ENCODE measurements around the gene ATP1B2. TPM values are rescaled to one million over a fixed set of nuclear protein-coding genes. Genes with fewer than 3 reads are reported as not detected.

ATP1B2 gene
- total and polyA plus RNA-seq, 2 experiments from 2014 or later, result not detected

DNA sequence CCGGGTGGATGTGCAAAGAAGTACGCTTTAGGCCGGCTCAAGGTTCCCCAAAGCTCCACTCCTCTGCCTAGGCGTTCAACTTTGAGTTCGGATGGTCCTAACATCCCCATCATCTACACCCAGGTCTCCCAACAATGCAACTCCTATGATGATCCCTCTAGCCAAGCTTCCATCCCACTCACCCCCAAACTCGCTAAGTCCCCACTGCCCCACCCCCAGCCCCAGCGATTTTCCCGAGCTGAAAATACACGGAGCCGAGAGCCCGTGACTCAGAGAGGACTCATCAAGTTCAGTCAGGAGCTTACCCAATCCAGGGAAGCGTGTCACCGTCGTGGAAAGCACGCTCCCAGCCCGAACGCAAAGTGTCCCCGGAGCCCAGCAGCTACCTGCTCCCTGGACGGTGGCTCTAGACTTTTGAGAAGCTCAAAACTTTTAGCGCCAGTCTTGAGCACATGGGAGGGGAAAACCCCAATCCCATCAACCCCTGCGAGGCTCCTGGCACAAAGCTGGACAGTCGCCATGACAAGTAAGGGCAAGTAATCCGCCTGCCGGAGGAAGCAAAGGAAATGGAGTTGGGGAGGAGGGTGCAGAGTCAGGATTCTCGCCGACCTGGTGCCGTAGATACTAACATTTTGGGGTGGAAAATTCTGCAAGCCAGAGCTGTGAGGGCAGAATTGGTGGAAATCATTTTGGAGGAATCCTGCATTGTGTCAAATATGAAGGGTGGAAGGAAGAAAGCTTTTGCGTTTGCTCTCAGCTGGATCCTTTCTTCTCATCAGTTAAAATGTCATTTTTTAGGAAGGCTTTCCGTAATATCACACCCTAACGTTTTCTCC lies 36.6 kb downstream of the ATP1B2 start, which contains the start of gene TP53:
TSS of gene TP53 (minus strand) at position 419 of the 836 bp plus-strand sequence. CDS start 10,896 bp downstream, outside the sequence.
- DNase-seq, result peak; percentile 98
- peak within 1 kb of the TSS; percentile 100 for H3K9ac ChIP-seq
- H3K27me3 ChIP-seq (replicated peaks; ENCODE audit: insufficient read depth), result no peaks in the 10 kb centered on the region
- peaks cover 64% of the 10 kb centered on the region for H3K79me2 ChIP-seq (ENCODE audit: insufficient read depth)
- peak within 1 kb of the TSS; percentile 90 for H2AFZ ChIP-seq
- H3K9me2 ChIP-seq (ENCODE audit: insufficient read depth), result no peaks in the 10 kb centered on the region
- WGBS, 2 experiments (ENCODE audit: low coverage in 1 of 2, low lambda C conversion rate in 2 of 2, missing lambda C conversion rate in 2 of 2), result 1% methylated on average over 28 to 30 of the region's 30 CpGs
- H3K36me3 ChIP-seq (ENCODE audit: low read depth), result no peaks in the 10 kb centered on the region
- H3K4me1 ChIP-seq (ENCODE audit: insufficient read depth), result peaks cover 23% of the 10 kb centered on the region
- in situ Hi-C loops (cut with MboI), result no loop called here
- TF ChIP-seq EZH2phosphoT487 (IDR thresholded peaks at IDR 0.05; ENCODE audit: insufficient read depth, low read depth) (no peak), EZH2 (IDR thresholded peaks at IDR 0.05; ENCODE audit: insufficient read depth, poor library complexity, severe bottlenecking) (no peak)
- no peaks in the 10 kb centered on the region for H4K20me1 ChIP-seq (ENCODE audit: insufficient read depth)
- H3K4me3 ChIP-seq, result peak within 1 kb of the TSS; percentile 100
- peaks cover 30% of the 10 kb centered on the region for H3F3A ChIP-seq (ENCODE audit: insufficient read depth)
- peak within 1 kb of the TSS; percentile 100 for H3K27ac ChIP-seq
- H3K4me2 ChIP-seq (ENCODE audit: unreplicated experiment), result peak within 1 kb of the TSS; percentile 96
- H3K9me3 ChIP-seq (ENCODE audit: low read depth), result no peaks in the 10 kb centered on the region

DNA sequence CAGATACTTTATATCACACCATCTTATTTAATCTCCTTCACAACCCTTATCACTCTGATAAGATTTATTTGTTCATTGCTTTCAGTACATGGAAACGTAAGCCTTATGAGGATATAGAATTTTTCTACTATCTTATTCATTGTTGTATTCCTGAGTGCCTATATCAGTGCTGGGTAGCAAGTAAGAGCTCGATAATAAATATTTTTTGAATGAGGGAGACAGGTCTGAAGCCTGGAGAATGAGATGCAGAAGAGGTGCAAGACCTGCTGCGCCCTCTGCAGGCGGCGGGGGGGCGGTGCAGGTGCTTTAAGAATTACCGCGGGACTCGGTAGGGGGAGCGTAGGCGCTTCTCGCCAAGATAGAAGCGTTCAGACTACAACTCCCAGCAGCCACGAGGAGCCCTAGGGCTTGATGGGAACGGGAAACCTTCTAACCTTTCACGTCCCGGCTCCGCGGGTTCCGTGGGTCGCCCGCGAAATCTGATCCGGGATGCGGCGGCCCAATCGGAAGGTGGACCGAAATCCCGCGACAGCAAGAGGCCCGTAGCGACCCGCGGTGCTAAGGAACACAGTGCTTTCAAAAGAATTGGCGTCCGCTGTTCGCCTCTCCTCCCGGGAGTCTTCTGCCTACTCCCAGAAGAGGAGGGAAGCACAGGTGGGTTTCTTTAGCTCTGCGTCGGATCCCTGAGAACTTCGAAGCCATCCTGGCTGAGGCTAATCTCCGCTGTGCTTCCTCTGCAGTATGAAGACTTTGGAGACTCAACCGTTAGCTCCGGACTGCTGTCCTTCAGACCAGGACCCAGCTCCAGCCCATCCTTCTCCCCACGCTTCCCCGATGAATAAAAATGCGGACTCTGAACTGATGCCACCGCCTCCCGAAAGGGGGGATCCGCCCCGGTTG lies 37.4 kb downstream of the ATP1B2 start, which contains the start of gene WRAP53:
TSS of gene WRAP53 (plus strand) at position 570 of the 900 bp plus-strand sequence. CDS start at position 742, 172 bp downstream.
- Histone ChIP-seq H3K4me3 (peak within 1 kb of the TSS; percentile 100), H3K36me3 (ENCODE audit: low read depth) (no peaks in the 10 kb centered on the region), H3K79me2 (ENCODE audit: insufficient read depth) (peaks cover 55% of the 10 kb centered on the region), H4K20me1 (ENCODE audit: insufficient read depth) (no peaks in the 10 kb centered on the region), H3K27me3 (replicated peaks; ENCODE audit: insufficient read depth) (no peaks in the 10 kb centered on the region), H3K4me2 (ENCODE audit: unreplicated experiment) (peak within 1 kb of the TSS; percentile 96), H3K9ac (peak within 1 kb of the TSS; percentile 100), H3K9me3 (ENCODE audit: low read depth) (no peaks in the 10 kb centered on the region), H3K9me2 (ENCODE audit: insufficient read depth) (no peaks in the 10 kb centered on the region), H3F3A (ENCODE audit: insufficient read depth) (peaks cover 30% of the 10 kb centered on the region), H3K27ac (peak within 1 kb of the TSS; percentile 100), H2AFZ (peak within 1 kb of the TSS; percentile 85), H3K4me1 (ENCODE audit: insufficient read depth) (peaks cover 23% of the 10 kb centered on the region)
- in situ Hi-C loops (cut with MboI), result no loop called here
- DNase-seq, result peak; percentile 100
- TF ChIP-seq EZH2 (IDR thresholded peaks at IDR 0.05; ENCODE audit: insufficient read depth, poor library complexity, severe bottlenecking) (no peak), EZH2phosphoT487 (IDR thresholded peaks at IDR 0.05; ENCODE audit: insufficient read depth, low read depth) (no peak)
- 1% methylated on average over 50 to 51 of the region's 51 CpGs for WGBS, 2 experiments (ENCODE audit: low coverage in 1 of 2, low lambda C conversion rate in 2 of 2, missing lambda C conversion rate in 2 of 2)

- DNase-seq, result peak; percentile 32
- Histone ChIP-seq H3K4me2 (ENCODE audit: unreplicated experiment) (peak overlapping the region; percentile 93), H3K27ac (peak overlapping the region; percentile 57), H3K79me2 (ENCODE audit: insufficient read depth) (peaks cover 48% of the 10 kb centered on the region), H3K4me1 (ENCODE audit: insufficient read depth) (peaks cover 23% of the 10 kb centered on the region), H3K4me3 (peak overlapping the region; percentile 84), H3K9me3 (ENCODE audit: low read depth) (no peaks in the 10 kb centered on the region), H3K27me3 (replicated peaks; ENCODE audit: insufficient read depth) (no peaks in the 10 kb centered on the region), H3K9ac (peak overlapping the region; percentile 88), H4K20me1 (ENCODE audit: insufficient read depth) (no peaks in the 10 kb centered on the region), H3K9me2 (ENCODE audit: insufficient read depth) (no peaks in the 10 kb centered on the region), H2AFZ (peak overlapping the region; percentile 85), H3K36me3 (ENCODE audit: low read depth) (no peaks in the 10 kb centered on the region), H3F3A (ENCODE audit: insufficient read depth) (peaks cover 30% of the 10 kb centered on the region)
- WGBS, 2 experiments (ENCODE audit: low coverage in 1 of 2, low lambda C conversion rate in 2 of 2, missing lambda C conversion rate in 2 of 2), result 8 to 13% methylated on average over 13 of the region's 13 CpGs
- TF ChIP-seq EZH2 (IDR thresholded peaks at IDR 0.05; ENCODE audit: insufficient read depth, poor library complexity, severe bottlenecking), result no peak
- no peak for TF ChIP-seq EZH2phosphoT487 (IDR thresholded peaks at IDR 0.05; ENCODE audit: insufficient read depth, low read depth)
- in situ Hi-C loops (cut with MboI), result no loop called here
Measured at GRCh38 chr17:7688808-7689316, 38.1 kb downstream of the ATP1B2 start.

DNA sequence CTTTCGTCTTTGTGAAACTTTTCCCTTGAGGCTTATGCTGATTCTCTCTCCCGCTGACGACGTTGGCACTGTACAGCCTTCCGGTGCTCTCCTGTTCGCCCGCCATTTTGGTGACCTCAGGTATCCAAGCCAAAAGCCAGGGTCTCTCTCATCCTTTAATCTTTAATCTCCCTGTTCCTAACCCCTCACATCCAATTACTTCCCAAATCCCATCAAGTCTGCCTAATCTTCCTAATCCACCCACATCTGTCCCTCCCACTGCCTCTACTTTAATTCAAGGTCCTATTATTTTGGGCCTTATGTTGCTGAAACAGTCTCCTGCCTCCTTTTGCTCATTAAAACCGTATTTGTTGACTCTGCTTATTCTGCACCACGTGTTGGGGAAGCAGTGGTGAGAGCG lies 44.9 kb downstream of the ATP1B2 start:
- Histone ChIP-seq H3K9me2 (ENCODE audit: insufficient read depth) (no peaks in the 10 kb centered on the region), H3K9ac (no peak overlapping the region), H3K27ac (no peak overlapping the region), H3K36me3 (ENCODE audit: low read depth) (peaks cover 3% of the 10 kb centered on the region; the same call in 1 of the 2 replicates), H2AFZ (no peak overlapping the region), H3F3A (ENCODE audit: insufficient read depth) (no peaks in the 10 kb centered on the region), H4K20me1 (ENCODE audit: insufficient read depth) (no peaks in the 10 kb centered on the region), H3K9me3 (ENCODE audit: low read depth) (no peaks in the 10 kb centered on the region), H3K79me2 (ENCODE audit: insufficient read depth) (peaks cover 5% of the 10 kb centered on the region; the same call in 1 of the 2 replicates), H3K4me2 (ENCODE audit: unreplicated experiment) (no peak overlapping the region), H3K27me3 (replicated peaks; ENCODE audit: insufficient read depth) (no peaks in the 10 kb centered on the region), H3K4me3 (no peak overlapping the region), H3K4me1 (ENCODE audit: insufficient read depth) (no peaks in the 10 kb centered on the region)
- in situ Hi-C loops (cut with MboI), result no loop called here
- TF ChIP-seq EZH2 (IDR thresholded peaks at IDR 0.05; ENCODE audit: insufficient read depth, poor library complexity, severe bottlenecking) (no peak), EZH2phosphoT487 (IDR thresholded peaks at IDR 0.05; ENCODE audit: insufficient read depth, low read depth) (no peak)
- 87 to 97% methylated on average over 10 of the region's 10 CpGs for WGBS, 2 experiments (ENCODE audit: low coverage in 1 of 2, low lambda C conversion rate in 2 of 2, missing lambda C conversion rate in 2 of 2)
- DNase-seq, result no peak

Measured in GM23248 (cell line).